GM12864 (cell line): Measurements from ENCODE around the gene COX7A1.

Source experiments
- DNase-seq: peaks from one replicate; pipeline ENCODE4 v3.0.0-alpha.2; 2011; ENCODE audit warnings: low read depth
- H3K4me3 ChIP-seq: 2 replicates; pipeline ENCODE4 v1.5.1; 2011; ENCODE audit warnings: mild to moderate bottlenecking, low read depth, low read length, control low read depth
- CTCF ChIP-seq: IDR thresholded peaks from 2 replicates; pipeline ENCODE4 v1.5.1; 2011; ENCODE audit warnings: low read depth, mild to moderate bottlenecking, moderate library complexity, low read length, control low read depth, inconsistent platforms; ENCODE audit errors: missing control alignments

Gene COX7A1

DNA sequence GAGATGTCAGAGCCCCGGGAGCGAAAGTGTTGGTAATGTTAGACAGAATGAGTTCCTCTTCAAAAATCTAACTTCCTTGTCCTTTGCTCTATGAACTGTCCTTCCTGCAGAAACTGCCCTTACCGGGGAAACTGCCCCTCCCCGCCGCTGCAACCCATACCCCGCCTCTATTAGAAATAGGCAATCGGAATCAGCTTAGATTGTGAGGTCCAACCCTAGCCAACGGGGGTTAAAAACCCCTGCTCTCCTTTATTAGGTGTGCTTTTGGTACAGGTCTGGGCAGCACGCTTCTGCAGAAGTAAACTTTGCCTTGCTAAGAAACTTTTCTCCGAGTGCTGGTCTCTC, 23.9 kb downstream of the COX7A1 start:
- no peak for DNase-seq
- no peak for TF ChIP-seq CTCF

GRCh38 chr19:36125557-36125956, 26.7 kb downstream of the COX7A1 start:
- no peak for TF ChIP-seq CTCF
- no peak overlapping the region for H3K4me3 ChIP-seq
- no peak for DNase-seq

More for the DNA sequence above, 23.9 kb downstream of the COX7A1 start:
- H3K4me3 ChIP-seq: peak overlapping the region; percentile 60

DNA sequence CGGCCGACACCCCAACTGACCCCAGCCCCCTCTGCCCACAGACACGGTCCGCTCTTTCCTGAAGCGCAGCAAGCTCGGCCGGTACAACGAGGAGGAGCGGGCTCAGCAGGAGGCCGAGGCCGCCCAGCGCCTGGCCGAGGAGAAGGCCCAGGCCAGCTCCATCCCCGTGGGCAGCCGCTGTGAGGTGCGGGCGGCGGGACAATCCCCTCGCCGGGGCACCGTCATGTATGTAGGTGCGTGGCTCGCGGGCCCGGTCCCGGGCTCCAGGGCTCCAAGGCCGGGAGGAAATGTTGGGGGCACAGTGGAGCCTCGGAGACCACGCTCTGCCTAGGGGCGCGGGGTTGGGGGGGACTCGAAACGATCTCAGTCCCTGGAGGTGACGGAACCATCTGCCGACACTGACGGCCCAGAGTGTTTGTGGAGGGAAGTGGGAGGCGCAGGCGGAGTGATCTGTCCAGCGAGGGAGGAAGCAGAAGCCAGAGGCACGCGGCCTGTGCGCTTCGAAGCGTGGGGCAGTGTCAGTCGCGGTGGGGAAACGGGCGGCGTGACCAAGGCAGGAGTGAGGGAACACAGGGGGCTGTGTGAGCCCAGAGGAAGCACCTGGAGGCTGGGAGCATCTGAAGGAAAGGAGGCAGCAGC, 30.6 kb downstream of the COX7A1 start:
- no peak overlapping the region for H3K4me3 ChIP-seq
- DNase-seq: no peak
- no peak for TF ChIP-seq CTCF

- no peak overlapping the region for H3K4me3 ChIP-seq
- no peak for DNase-seq
- TF ChIP-seq CTCF: no peak
Measured at GRCh38 chr19:36120984-36121358, 31.3 kb downstream of the COX7A1 start.

DNA sequence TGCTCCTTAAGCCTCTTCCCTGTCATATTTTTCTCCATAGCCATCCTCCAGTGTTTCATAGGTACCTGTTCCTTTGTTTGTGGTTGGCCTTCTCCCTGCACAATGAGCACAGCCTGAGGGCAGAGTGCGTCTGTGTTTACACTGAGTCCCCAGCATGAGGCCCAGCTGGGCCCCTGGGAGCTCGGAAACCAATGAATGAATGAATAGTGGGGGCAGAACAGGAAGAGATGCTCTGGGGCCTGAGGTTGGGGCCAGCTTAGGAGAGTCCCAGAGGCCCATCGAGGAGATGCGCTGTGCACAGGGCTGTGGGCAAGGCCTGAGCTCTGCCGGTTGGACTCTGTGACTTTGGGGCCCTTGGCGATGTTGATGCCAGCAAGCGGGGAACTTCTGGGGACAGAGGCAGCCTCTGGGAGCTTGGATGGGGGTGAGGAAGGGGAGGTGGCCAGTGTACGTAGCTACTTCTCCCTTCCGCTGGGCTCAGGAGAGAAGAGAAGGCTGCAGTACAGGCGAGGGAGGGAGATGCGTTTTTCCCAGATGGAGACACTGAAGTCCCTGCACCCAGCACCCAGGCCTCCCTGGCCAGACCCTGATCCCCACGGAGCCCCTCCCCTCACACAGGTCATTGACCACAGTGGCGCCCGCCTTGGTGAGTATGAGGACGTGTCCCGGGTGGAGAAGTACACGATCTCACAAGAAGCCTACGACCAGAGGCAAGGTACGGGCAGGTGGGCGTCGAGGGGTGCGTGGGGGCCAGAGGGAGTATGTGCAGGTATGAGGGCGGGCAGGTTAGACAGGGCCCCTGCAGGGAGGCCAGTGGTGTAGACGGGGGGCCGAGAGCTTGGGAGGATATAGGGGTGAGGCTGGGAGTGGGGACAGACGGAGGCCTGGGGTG, 31.9 kb downstream of the COX7A1 start:
- no peak for TF ChIP-seq CTCF
- DNase-seq: no peak
- no peak overlapping the region for H3K4me3 ChIP-seq

DNA sequence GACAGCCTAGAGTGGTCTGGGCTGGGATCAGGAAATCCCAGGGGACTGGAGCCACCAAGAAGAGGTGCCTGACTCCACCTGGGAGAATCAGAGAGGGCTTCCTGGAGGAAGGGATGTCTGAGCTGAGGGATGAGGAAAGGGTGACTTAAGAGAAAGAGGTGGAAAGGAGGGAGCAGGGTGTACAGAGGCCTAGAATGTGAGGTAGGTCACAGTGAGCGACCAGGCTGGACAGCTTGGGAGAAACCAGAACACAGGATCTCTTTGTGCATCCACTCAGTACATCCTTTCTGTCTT, 36.0 kb downstream of the COX7A1 start:
- no peak for DNase-seq
- H3K4me3 ChIP-seq: peak overlapping the region; percentile 69
- no peak for TF ChIP-seq CTCF
